Colonic mucosa (tissue), 4 donors: Measurements from ENCODE around the gene ARHGEF19. TPM values are rescaled to one million over a fixed set of nuclear protein-coding genes. Genes with fewer than 3 reads are reported as not detected.

Experiments
- DNase-seq: peaks from one replicate; pipeline ENCODE4 v3.0.0-alpha.2; 2020
- H3K27ac ChIP-seq: fragments of 200-600 bp; one replicate; pipeline ENCODE4 v1.8.0; 2021
- H3K27me3 ChIP-seq: fragments of 200-600 bp; one replicate; pipeline ENCODE4 v1.8.0; 2021
- H3K36me3 ChIP-seq: fragments of 200-600 bp; one replicate; pipeline ENCODE4 v1.8.0; 2021
- H3K4me1 ChIP-seq: fragments of 200-600 bp; one replicate; pipeline ENCODE4 v1.8.0; 2021; ENCODE audit warnings: mild to moderate bottlenecking
- H3K4me3 ChIP-seq: fragments of 200-600 bp; one replicate; pipeline ENCODE4 v1.8.0; 2021
- H3K9ac ChIP-seq, 2 donors: one replicate each; pipeline ENCODE4 v1.7.0; 2013; ENCODE audit warnings: control low read depth in 2 of 2, low read depth in 2 of 2, low read length in 2 of 2
- H3K9me3 ChIP-seq: fragments of 200-600 bp; one replicate; pipeline ENCODE4 v1.8.0; 2021
- intact Hi-C: fragments of 100-400 bp; cut with DNase I; formaldehyde crosslinking; loops from one replicate; pipeline ENCODE4 v1.14.1; 2022
- total RNA-seq, 2 donors: library from RNA; stranded (reverse); fragmentation: NEBNext Ultra II Directional in 1 of 2; extraction: Animal tissue kit (Norgen Biotek cat#: 25700) in 1 of 2; gene quantifications; one replicate each; pipeline ENCODE4 v1.2.1, GENCODE V29; 2021
- TF ChIP-seq, protein P1 (sequence below): fragments of 200-600 bp; IDR thresholded peaks from one replicate; pipeline ENCODE4 v1.8.0; 2022; ENCODE audit warnings: antibody characterized with exemption, mild to moderate bottlenecking
- donor health status: healthy.
- donor health status: DM: no; HTN: no; CAD: no.
- donor health status: DM: no; HTN: no; CAD: no.

The ARHGEF19 gene
- total RNA-seq, 2 donors from 2014 or later, result 5.8 to 9.0 TPM

DNA sequence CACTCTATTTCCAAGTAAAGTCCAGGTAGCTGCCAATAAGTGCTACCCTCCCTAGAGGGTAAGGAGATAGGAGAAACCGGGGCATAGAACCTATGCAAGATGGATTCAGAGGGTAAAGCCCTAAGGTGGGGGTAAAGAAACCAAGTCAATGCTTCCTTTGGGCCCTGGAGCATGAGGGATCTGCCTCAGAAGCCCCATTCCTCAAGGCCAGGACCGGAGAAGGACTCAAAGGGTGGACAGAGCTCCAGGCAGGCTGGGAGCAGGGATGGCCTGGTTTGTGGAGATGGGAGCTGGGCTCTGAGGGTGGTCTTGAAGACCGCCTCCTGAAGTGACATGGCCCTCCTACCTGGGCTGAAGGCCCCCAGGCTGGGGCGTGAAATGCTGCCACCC lies 60.5 kb downstream of the ARHGEF19 start:
- Histone ChIP-seq H3K9me3 (no peaks in the 10 kb centered on the region), H3K27me3 (no peaks in the 10 kb centered on the region), H3K4me3 (no peak overlapping the region), H3K27ac (no peak overlapping the region), H3K4me1 (peaks cover 12% of the 10 kb centered on the region), H3K36me3 (peaks cover 6% of the 10 kb centered on the region), H3K9ac (peak overlapping the region in 1 of 2 donors; percentile 8)
- DNase-seq, result no peak
- TF ChIP-seq, protein P1, sequence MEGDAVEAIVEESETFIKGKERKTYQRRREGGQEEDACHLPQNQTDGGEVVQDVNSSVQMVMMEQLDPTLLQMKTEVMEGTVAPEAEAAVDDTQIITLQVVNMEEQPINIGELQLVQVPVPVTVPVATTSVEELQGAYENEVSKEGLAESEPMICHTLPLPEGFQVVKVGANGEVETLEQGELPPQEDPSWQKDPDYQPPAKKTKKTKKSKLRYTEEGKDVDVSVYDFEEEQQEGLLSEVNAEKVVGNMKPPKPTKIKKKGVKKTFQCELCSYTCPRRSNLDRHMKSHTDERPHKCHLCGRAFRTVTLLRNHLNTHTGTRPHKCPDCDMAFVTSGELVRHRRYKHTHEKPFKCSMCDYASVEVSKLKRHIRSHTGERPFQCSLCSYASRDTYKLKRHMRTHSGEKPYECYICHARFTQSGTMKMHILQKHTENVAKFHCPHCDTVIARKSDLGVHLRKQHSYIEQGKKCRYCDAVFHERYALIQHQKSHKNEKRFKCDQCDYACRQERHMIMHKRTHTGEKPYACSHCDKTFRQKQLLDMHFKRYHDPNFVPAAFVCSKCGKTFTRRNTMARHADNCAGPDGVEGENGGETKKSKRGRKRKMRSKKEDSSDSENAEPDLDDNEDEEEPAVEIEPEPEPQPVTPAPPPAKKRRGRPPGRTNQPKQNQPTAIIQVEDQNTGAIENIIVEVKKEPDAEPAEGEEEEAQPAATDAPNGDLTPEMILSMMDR, result no peak
- intact Hi-C loops, result no loop called here

DNA sequence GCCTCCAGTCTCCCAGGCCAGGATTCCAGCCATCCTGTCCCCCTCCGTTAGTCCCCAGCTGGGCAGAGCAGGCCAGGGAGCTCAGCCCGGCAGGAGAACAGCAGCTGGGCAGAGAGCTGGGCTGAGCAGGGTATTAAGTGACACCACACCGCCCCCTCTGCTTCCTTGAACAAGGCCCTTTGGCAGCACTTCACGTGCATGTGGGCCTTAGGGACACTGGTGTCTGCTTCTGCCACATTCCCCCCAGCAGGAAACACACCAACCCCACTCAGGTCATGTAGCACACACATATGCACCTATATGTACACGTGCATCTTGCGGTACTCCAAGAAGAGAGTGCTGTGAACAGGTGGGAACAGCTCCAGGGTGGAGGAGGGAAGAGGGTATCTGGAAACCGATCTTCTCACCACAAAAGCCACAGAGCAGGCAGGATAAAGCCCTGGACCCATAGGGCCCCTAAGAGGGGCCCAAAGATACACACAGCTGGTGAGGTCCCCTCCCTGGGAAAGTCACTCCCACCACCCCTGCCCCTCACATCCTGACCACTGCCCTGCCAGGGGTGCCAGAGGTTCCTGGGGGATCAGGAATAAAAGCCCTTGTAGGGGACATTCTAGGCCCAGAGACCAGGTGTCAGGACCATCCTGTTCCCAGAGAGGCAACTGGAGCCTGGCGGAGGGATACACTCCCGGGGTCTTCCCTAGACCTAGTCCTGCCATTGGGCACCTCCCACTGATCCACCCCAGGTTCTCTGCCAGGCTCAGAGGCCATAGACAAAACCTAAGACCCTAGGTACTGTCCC lies 61.1 kb downstream of the ARHGEF19 start:
- H3K4me1 ChIP-seq, result peaks cover 10% of the 10 kb centered on the region
- no peaks in the 10 kb centered on the region for H3K9me3 ChIP-seq
- DNase-seq, result no peak
- TF ChIP-seq, protein P1, result no peak
- peaks cover 6% of the 10 kb centered on the region for H3K36me3 ChIP-seq
- H3K4me3 ChIP-seq, result no peak overlapping the region
- H3K27ac ChIP-seq, result no peak overlapping the region
- peak overlapping the region in 1 of 2 donors; percentile 8 for H3K9ac ChIP-seq
- intact Hi-C loops, result no loop called here
- no peaks in the 10 kb centered on the region for H3K27me3 ChIP-seq

DNA sequence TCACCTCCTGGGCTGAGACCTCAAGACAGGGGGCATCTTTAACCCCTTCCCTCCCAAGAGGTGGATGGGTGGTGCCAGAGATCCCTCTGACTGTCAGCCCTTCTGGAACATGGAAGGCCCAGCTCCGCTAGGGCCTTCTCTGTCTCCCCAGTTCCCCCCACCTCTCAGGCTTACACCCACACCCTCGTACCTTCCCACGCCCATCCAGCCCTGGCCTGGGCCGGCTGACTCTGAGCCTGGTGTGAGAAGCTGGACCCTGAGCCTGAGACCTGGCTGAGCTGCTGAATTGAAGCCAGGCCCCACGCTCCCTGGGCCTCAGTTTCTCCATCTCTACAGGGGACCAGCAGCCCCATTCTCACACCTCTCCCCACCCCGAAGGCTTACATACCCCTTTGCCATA lies 61.9 kb downstream of the ARHGEF19 start:
- Histone ChIP-seq H3K27ac (no peak overlapping the region), H3K4me1 (peaks cover 6% of the 10 kb centered on the region), H3K9me3 (no peaks in the 10 kb centered on the region), H3K36me3 (peaks cover 6% of the 10 kb centered on the region), H3K4me3 (no peak overlapping the region), H3K9ac (no peak overlapping the region), H3K27me3 (no peaks in the 10 kb centered on the region)
- intact Hi-C loops, result no loop called here
- TF ChIP-seq, protein P1, result no peak
- DNase-seq, result no peak

DNA sequence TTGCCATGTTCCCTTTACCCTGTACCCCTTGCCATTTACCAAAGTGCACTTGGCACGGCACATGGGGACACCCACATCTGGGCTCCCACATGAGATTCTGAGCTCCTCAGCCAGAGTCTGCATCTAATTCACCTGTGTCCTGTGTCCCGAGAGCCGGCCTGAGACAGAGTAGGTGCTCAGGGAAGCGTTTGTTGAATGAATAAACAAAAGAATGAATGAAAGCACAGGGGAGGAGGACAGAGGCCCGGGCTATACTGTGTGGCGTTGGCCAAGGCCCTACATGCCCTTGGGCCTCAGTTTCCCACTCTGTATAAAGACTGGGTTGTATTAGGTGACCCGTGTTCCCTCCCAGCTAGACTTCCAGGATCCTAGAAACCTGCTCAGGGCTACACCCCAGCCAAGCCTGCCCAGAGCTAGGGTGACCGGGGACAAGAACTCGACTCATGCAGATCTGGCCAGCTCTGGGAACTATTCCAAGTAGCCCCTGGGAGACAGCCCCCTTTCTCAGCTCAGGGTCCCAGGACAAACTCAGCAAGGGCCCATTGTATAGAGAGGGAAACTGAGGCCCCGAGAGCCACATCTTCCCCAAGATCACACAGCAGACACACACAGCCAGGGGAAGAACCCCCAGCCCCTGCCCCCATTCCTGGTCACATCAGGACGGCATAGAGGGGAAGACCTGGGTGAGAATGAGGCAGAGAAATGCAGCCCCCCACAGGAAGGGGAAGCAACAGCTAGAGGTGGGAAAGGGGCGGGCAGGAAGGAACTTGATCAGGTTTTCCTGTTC lies 62.6 kb downstream of the ARHGEF19 start:
- Histone ChIP-seq H3K27me3 (no peaks in the 10 kb centered on the region), H3K4me1 (peaks cover 12% of the 10 kb centered on the region), H3K4me3 (no peak overlapping the region), H3K27ac (no peak overlapping the region), H3K9me3 (no peaks in the 10 kb centered on the region), H3K9ac (no peak overlapping the region), H3K36me3 (peaks cover 6% of the 10 kb centered on the region)
- intact Hi-C loops, result no loop called here
- no peak for DNase-seq
- TF ChIP-seq, protein P1, result no peak

DNA sequence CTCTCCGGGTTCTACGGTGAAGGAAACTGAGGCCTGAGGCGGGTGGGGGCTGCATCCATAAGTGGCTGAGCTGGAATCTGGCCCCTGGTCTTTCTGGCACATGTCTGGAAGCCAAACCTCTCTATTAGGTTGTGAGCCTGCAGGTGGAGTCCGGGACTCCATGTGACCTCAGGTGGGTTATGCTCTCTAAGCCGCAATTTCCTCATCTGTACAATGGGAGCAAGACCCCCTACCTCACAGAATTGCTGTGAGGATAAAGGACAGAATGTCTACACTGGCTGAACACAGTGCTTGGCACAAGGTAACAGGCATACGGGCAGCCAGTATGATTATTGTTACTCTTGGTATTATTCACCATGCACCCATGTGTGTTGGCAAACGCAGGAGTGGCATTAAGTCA lies 63.3 kb downstream of the ARHGEF19 start:
- DNase-seq, result no peak
- intact Hi-C loops, result no loop called here
- TF ChIP-seq, protein P1, result no peak
- H3K4me1 ChIP-seq, result peaks cover 20% of the 10 kb centered on the region
- H3K27ac ChIP-seq, result no peak overlapping the region
- no peaks in the 10 kb centered on the region for H3K27me3 ChIP-seq
- no peak overlapping the region for H3K4me3 ChIP-seq
- no peak overlapping the region for H3K9ac ChIP-seq
- H3K36me3 ChIP-seq, result peaks cover 6% of the 10 kb centered on the region
- no peaks in the 10 kb centered on the region for H3K9me3 ChIP-seq
